Activated CD8-positive, alpha-beta memory T cell treated with anti-CD3 and anti-CD28 coated beads, Interleukin-2, amount 50 U/mL, for 24 hours (primary cell): ENCODE results near the gene LTBP1.
"Not testable (repeated sequence)": the region's sequence is repeated elsewhere in the genome, so short reads cannot be mapped to it uniquely, and the experiment has no call there.

Experiments used
- DNase-seq: peaks from one replicate; pipeline ENCODE4 v3.0.0-alpha.2; 2020; ENCODE audit errors: extremely low read depth

The LTBP1 gene

GRCh38 chr2:32960647-32961403 is 14.1 kb downstream of the LTBP1 start:
- no peak for DNase-seq

GRCh38 chr2:32962690-32963089 is 15.9 kb downstream of the LTBP1 start:
- no peak for DNase-seq

- no peak for DNase-seq
Observed at GRCh38 chr2:32963941-32964340, 17.2 kb downstream of the LTBP1 start.

GRCh38 chr2:32965523-32966171 is 18.9 kb downstream of the LTBP1 start:
- no peak for DNase-seq

- DNase-seq: no peak
Observed at GRCh38 chr2:32969444-32970162, 22.9 kb downstream of the LTBP1 start.

DNA sequence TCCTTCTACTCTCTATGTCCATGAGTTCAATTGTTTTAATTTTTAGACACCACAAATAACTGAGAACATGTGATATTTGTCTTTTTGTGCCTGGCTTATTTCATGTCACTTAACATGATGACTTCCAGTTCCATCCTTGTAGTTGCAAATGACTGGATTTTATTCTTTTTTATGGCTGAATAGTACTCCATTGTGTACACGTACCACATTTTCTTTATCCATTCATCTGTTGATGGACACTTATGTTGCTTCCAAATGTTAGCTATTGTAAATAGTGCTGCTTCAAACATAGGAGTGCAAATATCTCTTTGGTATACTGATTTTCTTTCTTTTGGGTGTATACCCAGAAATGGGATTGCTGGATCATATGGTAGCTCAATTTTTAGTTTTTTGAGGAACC is 27.0 kb downstream of the LTBP1 start:
- not testable (repeated sequence) for DNase-seq

- no peak for DNase-seq
Observed at GRCh38 chr2:32976409-32977063, 29.8 kb downstream of the LTBP1 start.

DNA sequence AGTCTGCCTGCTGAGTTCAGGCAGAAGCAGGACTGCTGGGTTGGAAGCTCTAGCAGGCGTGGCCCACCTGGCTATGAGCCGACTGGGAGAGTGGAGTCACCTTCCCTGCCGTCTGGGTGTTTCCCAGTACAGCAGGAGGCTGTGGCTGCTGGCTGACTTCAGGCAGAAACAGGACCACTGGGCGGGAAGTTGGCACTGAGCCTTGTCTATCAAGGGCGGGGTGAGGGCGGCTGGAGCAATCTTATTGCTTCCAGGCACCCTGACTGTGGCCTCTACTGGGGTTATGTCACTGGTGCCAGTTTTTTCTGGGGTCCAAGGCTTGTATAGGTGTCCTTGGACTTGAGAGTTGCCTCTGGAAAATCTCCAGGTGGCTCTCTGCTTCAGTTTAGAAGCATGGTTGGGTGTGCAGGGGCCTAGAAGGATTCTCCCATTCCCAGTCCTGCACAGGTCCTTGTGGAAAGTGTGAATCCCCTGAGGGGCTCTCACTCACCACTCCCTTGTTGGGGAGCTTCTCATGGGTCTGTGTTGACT is 30.5 kb downstream of the LTBP1 start:
- no peak for DNase-seq

DNA sequence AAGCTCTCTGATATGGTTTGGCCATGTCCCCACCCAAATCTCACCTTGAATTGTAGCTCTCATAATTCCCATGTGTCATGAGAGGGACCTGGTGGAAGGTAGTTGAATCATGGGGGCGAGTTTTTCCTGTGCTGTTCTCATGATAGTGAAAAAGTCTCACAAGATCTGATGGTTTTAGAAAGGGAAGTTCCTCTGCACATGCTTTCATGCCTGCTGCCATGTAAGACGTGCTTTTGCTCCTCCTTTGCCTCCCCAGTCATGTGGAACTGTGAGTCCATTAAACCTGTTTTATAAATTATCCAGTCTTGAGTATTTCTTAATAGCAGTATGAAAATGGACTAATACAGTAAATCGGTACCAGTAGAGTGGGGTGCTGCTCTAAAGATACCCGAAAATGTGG is 34.9 kb downstream of the LTBP1 start:
- DNase-seq: no peak

DNA sequence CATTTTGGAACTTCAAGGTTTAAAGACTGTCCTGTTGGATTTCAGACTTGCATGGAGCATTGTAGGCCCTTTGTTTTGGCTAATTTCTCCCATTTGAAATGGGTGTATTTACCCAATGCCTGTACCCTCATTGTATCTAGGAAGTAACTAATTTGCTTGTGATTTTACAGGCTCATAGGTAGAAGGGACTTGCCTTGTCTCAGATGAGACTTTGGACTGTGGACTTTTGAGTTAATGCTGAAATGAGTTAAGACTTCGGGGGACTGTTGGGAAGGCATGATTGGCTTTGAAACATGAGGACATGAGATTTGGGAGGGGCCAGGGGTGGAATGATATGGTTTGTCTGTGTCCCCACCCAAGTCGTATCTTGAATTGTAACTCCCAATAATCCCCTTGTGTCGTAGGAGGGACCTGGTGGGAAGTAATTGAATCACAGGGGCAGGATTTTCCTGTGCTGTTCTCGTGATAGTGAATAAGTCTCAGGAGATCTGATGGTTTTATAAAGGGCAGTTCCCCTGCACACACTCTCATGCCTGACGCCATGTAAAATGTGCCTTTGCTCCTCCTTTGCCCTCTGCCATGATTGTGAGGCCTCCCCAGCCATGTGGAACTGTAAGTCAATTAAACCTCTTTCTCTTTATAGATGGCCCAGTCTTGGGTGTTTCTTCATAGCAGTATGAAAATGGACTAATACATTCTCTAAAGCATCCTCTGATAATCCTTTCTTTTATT is 36.6 kb downstream of the LTBP1 start:
- DNase-seq: not testable (repeated sequence)

- DNase-seq: no peak
Observed at GRCh38 chr2:32986480-32986879, 39.7 kb downstream of the LTBP1 start.

- no peak for DNase-seq
Observed at GRCh38 chr2:32988525-32988924, 41.8 kb downstream of the LTBP1 start.

DNA sequence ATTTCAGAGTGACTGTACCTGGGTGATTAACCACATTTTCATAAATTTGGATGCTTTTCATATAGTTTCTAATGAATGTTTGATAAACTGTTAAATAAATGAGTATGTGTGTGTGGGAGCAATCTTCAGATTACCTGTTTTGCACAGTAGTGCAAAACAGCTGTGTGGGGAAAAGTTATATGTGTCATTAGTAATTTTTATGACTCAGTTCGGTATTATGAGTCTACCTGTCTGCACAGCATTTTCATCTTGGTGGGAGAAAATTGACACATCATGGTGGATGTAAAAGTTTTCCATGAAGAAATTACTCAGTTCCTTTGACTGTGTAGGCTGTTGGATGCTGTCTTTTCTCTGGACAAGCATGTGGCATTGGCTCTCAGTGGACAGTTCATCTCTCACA is 43.8 kb downstream of the LTBP1 start:
- no peak for DNase-seq

DNA sequence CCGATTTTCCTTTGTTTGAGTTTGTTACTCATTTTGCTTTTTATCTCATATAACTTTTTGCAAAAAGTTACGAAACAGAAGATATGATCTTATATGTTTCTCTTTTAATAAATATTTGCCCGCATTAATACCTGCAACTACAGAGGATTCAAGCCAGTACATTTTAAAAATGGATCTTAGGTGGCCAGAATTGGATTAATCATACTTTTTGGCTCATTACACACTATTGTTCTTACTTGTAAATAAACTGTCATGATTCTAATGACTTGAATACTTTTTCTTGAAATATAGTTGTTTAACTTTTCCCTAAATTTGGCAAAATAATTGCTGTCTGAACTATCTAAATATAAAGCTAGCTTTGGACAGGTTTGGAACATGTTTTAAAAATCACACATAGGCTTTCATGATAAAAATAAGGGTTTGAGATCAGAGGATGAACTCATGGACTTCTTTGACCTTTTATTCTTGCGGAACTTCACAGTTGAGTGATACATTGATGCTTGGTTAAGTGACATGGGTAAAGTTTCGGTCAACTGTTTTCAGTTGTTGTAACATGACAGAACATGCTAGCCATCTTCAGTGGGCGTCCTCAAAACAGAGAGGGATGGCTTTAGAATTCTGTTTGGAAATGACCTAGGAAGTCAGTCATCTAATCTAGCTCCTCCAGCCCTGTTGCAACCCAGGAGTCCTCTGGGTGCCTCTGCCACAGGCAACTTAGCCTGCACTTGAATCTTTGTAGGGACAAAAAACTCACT is 44.5 kb downstream of the LTBP1 start:
- DNase-seq: no peak

- no peak for DNase-seq
Observed at GRCh38 chr2:32993005-32993539, 46.3 kb downstream of the LTBP1 start.

GRCh38 chr2:32997705-32998104 is 51.0 kb downstream of the LTBP1 start:
- DNase-seq: no peak

DNA sequence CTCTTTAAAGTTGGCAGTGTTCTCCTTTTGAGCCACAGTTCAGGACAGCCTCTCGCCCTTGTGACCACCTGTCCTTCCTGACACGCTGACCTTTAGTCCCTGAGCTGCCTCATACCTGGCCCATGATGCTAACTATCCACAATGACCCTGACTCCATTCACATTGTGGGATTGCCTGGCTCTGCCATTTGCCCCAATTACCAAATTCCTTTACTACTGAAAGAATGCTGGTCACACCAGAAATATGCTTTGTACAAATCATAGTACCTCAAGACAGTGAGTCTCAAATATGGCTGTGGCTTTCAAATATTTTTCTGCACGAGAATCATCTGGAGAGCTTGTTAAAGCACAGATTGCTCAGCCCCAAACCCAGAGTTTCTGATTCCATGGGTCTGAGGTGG is 54.2 kb downstream of the LTBP1 start:
- no peak for DNase-seq

DNA sequence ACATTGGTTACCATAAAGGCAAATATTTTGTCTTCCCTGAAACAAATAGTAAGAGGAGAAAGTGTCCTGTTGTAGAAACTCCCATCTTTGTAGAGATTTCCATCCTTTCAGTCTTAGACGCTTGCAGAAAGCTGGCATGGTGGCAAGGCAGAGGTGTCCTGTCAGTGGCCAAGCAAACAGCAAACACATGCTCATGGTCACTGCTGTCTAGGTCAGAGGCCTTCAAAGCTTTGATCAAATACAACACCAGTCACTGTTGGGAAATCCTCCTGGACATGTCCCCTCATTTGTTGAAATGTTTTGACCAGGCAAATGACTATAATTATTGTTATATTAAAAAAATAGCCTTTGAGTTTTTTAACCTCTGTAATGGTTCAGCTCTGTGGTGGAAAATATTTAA is 55.1 kb downstream of the LTBP1 start:
- DNase-seq: no peak

GRCh38 chr2:33002863-33003262 is 56.1 kb downstream of the LTBP1 start:
- no peak for DNase-seq

DNA sequence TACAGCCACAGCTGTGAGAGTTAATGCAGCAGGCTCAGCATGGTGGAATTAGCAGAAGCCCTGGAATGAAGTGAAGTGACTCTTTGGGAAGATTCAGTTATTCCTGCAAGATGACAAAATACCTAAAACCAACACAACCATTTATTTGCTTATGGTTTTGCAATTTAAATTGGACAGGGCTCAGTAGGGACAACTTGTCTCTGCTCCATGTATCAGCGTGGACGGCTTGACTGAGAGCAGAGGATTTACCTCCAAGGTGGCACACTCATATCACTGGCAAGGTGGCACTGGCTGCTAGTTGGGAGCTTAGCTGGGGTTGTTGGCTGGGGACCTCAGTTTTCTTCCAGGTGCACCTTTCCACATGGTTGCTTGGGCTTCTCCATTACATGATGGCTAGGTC is 58.3 kb downstream of the LTBP1 start:
- DNase-seq: no peak
